ENCODE results near the gene SYCP2. TPM values are rescaled to one million over a fixed set of nuclear protein-coding genes. Genes with fewer than 3 reads are reported as not detected.

The SYCP2 gene
- total RNA-seq, 4 donors from 2014 or later = 0.89 to 4.7 (median 2.0) TPM

GRCh38 chr20:59866338-59866737 lies 67.1 kb downstream of the SYCP2 start:
- Histone ChIP-seq H3K4me1 (no peaks in the 10 kb centered on the region), H3K4me3 (no peak overlapping the region), H3K27ac (no peak overlapping the region), H3K27me3 (no peaks in the 10 kb centered on the region), H3K9me3 (no peaks in the 10 kb centered on the region), H3K36me3 (no peaks in the 10 kb centered on the region)
- TF ChIP-seq EP300 (IDR thresholded peaks at IDR 0.05) = no peak
- no peak for TF ChIP-seq POLR2AphosphoS5 (IDR thresholded peaks at IDR 0.05)
- TF ChIP-seq, protein P1, sequence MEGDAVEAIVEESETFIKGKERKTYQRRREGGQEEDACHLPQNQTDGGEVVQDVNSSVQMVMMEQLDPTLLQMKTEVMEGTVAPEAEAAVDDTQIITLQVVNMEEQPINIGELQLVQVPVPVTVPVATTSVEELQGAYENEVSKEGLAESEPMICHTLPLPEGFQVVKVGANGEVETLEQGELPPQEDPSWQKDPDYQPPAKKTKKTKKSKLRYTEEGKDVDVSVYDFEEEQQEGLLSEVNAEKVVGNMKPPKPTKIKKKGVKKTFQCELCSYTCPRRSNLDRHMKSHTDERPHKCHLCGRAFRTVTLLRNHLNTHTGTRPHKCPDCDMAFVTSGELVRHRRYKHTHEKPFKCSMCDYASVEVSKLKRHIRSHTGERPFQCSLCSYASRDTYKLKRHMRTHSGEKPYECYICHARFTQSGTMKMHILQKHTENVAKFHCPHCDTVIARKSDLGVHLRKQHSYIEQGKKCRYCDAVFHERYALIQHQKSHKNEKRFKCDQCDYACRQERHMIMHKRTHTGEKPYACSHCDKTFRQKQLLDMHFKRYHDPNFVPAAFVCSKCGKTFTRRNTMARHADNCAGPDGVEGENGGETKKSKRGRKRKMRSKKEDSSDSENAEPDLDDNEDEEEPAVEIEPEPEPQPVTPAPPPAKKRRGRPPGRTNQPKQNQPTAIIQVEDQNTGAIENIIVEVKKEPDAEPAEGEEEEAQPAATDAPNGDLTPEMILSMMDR (IDR thresholded peaks at IDR 0.05) = no peak
- no peak for TF ChIP-seq POLR2A (IDR thresholded peaks at IDR 0.05)
- WGBS, 2 donors (ENCODE audit: low coverage in 1 of 2) = 70 to 82% methylated on average over 3 of the region's 3 CpGs
- ATAC-seq = no peak

GRCh38 chr20:59864726-59865125 lies 68.7 kb downstream of the SYCP2 start:
- no peaks in the 10 kb centered on the region for H3K9me3 ChIP-seq
- 58 to 80% methylated on average over 1 of the region's 1 CpG for WGBS, 2 donors (ENCODE audit: low coverage in 1 of 2)
- H3K36me3 ChIP-seq = no peaks in the 10 kb centered on the region
- H3K4me1 ChIP-seq = no peaks in the 10 kb centered on the region
- H3K27ac ChIP-seq = no peak overlapping the region
- H3K27me3 ChIP-seq = no peaks in the 10 kb centered on the region
- TF ChIP-seq POLR2A (IDR thresholded peaks at IDR 0.05) = no peak
- TF ChIP-seq, protein P1 (IDR thresholded peaks at IDR 0.05) = no peak
- ATAC-seq = no peak
- H3K4me3 ChIP-seq = no peak overlapping the region

DNA sequence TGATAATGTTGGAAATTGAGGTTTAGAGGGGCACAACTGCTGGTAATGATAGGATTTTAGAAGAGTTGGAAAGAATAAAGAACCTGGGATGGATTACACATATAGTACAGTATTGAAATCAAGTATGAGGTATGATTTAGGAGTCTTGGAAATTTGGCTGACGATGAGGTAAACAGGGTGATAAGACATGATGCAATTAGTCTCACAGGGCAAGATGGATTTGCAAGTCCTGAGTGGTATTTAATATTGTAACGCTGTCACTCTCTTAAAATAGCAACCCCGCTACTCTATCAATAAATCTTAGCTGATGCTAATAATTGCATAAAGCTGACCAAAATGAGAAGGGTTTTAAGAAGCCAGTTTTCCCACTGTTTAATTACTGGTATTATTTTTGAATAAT lies 70.4 kb downstream of the SYCP2 start:
- H3K9me3 ChIP-seq = no peaks in the 10 kb centered on the region

DNA sequence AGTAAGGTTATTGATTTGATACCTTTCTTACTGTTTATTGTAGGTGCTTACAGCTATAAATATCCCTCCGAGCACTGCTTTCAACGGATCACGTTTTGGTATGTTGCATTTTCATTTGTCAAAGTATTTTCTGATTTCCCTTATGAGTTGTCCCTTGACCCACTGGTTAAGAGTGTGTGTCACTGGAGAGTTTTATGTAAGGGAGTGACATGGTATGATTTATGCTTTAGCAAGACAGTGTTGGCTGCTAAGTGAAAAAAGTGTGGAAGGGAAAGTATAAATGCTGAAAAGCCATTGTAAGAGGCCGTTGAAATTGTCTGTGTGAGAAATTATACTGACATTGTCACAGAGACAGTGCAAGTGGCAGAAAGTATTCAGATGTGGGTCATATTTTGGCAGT lies 72.0 kb downstream of the SYCP2 start:
- ATAC-seq = no peak
- Histone ChIP-seq H3K27ac (no peak overlapping the region), H3K4me3 (no peak overlapping the region), H3K36me3 (no peaks in the 10 kb centered on the region), H3K4me1 (no peaks in the 10 kb centered on the region), H3K9me3 (peaks cover 0 to 9% (median 0%) of the 10 kb centered on the region in 3 donors), H3K27me3 (no peaks in the 10 kb centered on the region)
- 59 to 69% methylated on average over 4 of the region's 4 CpGs for WGBS, 2 donors (ENCODE audit: low coverage in 1 of 2)
- TF ChIP-seq, protein P1 (IDR thresholded peaks at IDR 0.05) = no peak
- TF ChIP-seq EP300 (IDR thresholded peaks at IDR 0.05) (no peak), POLR2AphosphoS5 (IDR thresholded peaks at IDR 0.05) (no peak), POLR2A (IDR thresholded peaks at IDR 0.05) (no peak)

More for the DNA sequence above, 70.4 kb downstream of the SYCP2 start:
- TF ChIP-seq EP300 (IDR thresholded peaks at IDR 0.05) = no peak
- TF ChIP-seq, protein P1 (IDR thresholded peaks at IDR 0.05) = no peak
- TF ChIP-seq POLR2AphosphoS5 (IDR thresholded peaks at IDR 0.05) = no peak
- TF ChIP-seq POLR2A (IDR thresholded peaks at IDR 0.05) = no peak
- 70 to 90% methylated on average over 3 of the region's 3 CpGs for WGBS, 2 donors (ENCODE audit: low coverage in 1 of 2)
- H3K27ac ChIP-seq = no peak overlapping the region
- H3K4me3 ChIP-seq = no peak overlapping the region
- no peaks in the 10 kb centered on the region for H3K4me1 ChIP-seq
- no peaks in the 10 kb centered on the region for H3K27me3 ChIP-seq
- H3K36me3 ChIP-seq = no peaks in the 10 kb centered on the region
- no peak for ATAC-seq

- Histone ChIP-seq H3K4me3 (no peak overlapping the region), H3K27ac (no peak overlapping the region), H3K27me3 (no peaks in the 10 kb centered on the region), H3K4me1 (no peaks in the 10 kb centered on the region), H3K9me3 (peaks cover 0 to 9% (median 0%) of the 10 kb centered on the region in 3 donors), H3K36me3 (no peaks in the 10 kb centered on the region)
- 84 to 90% methylated on average over 5 of the region's 5 CpGs for WGBS, 2 donors (ENCODE audit: low coverage in 1 of 2)
- no peak for TF ChIP-seq POLR2A (IDR thresholded peaks at IDR 0.05)
- TF ChIP-seq, protein P1 (IDR thresholded peaks at IDR 0.05) = no peak
- TF ChIP-seq EP300 (IDR thresholded peaks at IDR 0.05) = no peak
- TF ChIP-seq POLR2AphosphoS5 (IDR thresholded peaks at IDR 0.05) = no peak
- no peak for ATAC-seq
Measured at GRCh38 chr20:59858425-59858824, 75.0 kb downstream of the SYCP2 start.
